ENCODE measurements around the gene PTCH1.
A peak's percentile ranks its signal among the peaks of the same experiment; 100 is the strongest.

PTCH1 gene

GRCh38 chr9:95462249-95463147 lies 54.3 kb downstream of the PTCH1 start:
- peak; percentile 54 to 59 for DNase-seq

GRCh38 chr9:95461448-95462248 lies 55.1 kb downstream of the PTCH1 start:
- DNase-seq, result no peak

- no peak for DNase-seq
These were observed 56.1 kb downstream of the PTCH1 start for GRCh38 chr9:95460518-95461164.

- no peak for DNase-seq
These were observed 56.8 kb downstream of the PTCH1 start for GRCh38 chr9:95459851-95460517.

- DNase-seq, result no peak
These were observed 57.6 kb downstream of the PTCH1 start for GRCh38 chr9:95459178-95459577.

GRCh38 chr9:95458666-95459065 lies 58.1 kb downstream of the PTCH1 start:
- DNase-seq, result no peak

- DNase-seq, result no peak
These were observed 59.0 kb downstream of the PTCH1 start for GRCh38 chr9:95457769-95458168.

GRCh38 chr9:95455714-95456113 lies 61.1 kb downstream of the PTCH1 start:
- DNase-seq, result no peak

GRCh38 chr9:95452176-95452575 lies 64.6 kb downstream of the PTCH1 start:
- no peak for DNase-seq

- no peak for DNase-seq
These were observed 65.7 kb downstream of the PTCH1 start for GRCh38 chr9:95451065-95451426.

GRCh38 chr9:95450171-95451064 lies 66.4 kb downstream of the PTCH1 start:
- no peak for DNase-seq

- no peak for DNase-seq
These were observed 67.8 kb downstream of the PTCH1 start for GRCh38 chr9:95449016-95449415.

GRCh38 chr9:95447660-95448420 lies 68.9 kb downstream of the PTCH1 start:
- no peak for DNase-seq

GRCh38 chr9:95446984-95447383 lies 69.8 kb downstream of the PTCH1 start:
- no peak for DNase-seq

- no peak for DNase-seq
These were observed 70.5 kb downstream of the PTCH1 start for GRCh38 chr9:95446259-95446658.

- DNase-seq, result no peak
These were observed 72.6 kb downstream of the PTCH1 start for GRCh38 chr9:95444160-95444559.

- DNase-seq, result no peak
These were observed 73.5 kb downstream of the PTCH1 start for GRCh38 chr9:95443301-95443700.

- no peak for DNase-seq
These were observed 75.7 kb downstream of the PTCH1 start for GRCh38 chr9:95441081-95441480.

GRCh38 chr9:95440447-95440846 lies 76.3 kb downstream of the PTCH1 start:
- no peak for DNase-seq

- DNase-seq, result no peak
These were observed 78.0 kb downstream of the PTCH1 start for GRCh38 chr9:95438561-95439357.
